Activated T-cell treated with anti-CD3 and anti-CD28 coated beads for 24 hours (primary cell): Measurements from ENCODE around the gene ARAP1.

ENCODE experiments used
- DNase-seq: peaks from one replicate; pipeline ENCODE4 v3.0.0-alpha.2; 2020; ENCODE audit warnings: low read depth

Gene ARAP1

DNA sequence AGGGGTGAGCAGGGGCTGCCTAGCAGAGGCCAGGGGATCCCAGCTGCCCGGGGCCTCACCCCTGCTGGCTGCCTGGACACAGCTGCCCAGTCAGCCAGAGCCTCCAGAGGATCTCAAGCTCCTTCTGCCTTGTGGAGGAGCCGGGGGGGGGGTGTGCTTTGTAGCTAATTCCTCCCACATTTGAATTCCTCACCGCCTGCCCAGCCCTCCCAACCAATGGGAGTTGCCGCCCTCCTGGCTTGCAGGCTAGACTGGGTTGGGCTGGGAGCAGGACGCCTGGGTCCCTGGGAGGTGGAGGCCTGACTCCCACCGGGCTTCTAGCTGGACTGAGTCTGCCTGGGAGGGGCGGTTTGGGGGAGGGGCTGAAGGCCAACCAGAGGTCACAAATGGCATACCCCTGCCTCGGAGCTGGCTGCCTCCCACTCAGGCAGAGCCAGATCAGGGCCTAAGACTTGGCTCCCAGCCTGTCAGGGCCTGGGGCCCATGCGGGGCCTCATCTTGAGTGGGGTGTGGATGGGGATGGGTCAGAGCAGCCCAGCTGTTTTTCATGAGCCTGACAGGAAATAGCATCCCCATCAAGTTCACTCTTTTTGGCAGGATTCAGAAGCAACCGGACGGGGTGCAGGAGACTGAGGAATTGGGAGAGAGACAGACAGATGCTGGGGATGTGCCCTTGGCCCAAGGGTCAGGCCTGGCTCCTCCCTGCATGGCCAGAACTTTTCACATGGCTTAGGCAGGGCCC is 48.8 kb downstream of the ARAP1 start:
- no peak for DNase-seq

DNA sequence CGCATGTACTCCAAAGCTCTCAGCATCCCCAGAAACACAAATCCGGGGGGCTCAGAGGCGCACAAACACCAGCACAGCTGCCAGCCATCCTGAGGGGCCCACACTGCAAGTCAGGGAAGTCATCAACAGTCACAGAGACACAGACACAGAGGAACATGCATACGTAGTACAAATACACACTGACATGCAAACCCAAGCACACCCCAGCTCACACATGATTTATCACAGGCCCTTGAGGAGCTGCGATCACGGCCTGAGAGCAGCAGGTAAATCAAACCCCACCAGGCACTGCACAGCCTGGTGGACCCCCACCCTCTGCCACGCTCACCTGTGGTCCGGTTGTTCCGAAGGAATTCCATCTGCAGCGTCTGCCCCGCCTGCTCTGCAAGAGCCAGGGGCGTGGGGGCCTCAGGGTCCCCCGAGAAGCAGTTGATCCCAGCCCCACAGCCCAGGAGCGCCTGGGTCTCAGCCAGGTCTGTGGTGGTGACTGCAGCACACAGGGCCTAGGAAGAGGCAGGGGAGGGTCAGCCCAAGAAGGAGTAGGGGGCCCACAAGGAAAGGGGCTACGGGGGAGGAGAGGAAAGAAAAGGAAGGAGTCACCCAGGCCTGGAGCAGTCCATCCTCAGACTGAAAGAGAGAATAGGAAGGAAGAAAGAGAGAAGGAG is 49.5 kb downstream of the ARAP1 start:
- no peak for DNase-seq

DNA sequence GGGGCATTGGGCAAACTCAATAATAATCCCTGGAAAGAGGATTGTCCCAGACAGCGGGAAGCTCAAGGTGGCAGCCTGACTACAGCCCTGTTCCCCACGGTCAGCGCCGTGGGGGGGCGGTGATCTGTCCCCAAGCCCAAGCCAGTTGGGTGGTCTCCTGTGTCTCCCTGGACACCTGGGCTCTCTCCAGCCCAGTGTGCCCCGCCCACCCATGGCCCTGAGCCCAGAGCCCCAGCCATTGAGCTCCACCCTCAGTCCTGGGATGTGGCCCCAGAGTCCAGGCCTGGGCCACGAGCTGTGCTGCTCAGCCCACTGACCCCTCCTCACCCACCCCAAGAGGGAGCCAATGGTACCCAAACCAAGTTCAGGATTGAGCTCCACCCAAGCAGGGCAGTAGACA is 50.1 kb downstream of the ARAP1 start:
- DNase-seq, result no peak

DNA sequence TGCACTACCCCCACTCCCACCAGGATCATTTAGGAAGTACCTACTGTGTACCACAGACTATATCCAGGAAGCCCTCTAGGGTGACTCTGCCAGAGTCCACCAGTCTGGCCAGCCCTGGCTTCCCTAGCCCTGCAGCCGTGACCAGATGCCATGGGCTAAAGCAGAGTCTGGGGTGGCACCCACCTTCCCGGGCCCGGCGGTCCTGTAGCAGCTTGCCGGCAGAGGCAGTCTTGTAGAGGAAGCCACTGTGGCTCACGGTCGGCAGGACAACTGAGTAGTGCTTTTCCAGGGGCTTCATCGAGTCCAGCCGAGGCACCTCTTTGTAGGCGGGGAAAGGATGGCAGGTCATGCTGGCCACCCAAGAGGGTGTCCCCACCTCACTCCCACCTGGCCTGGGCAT is 50.7 kb downstream of the ARAP1 start:
- DNase-seq, result no peak

DNA sequence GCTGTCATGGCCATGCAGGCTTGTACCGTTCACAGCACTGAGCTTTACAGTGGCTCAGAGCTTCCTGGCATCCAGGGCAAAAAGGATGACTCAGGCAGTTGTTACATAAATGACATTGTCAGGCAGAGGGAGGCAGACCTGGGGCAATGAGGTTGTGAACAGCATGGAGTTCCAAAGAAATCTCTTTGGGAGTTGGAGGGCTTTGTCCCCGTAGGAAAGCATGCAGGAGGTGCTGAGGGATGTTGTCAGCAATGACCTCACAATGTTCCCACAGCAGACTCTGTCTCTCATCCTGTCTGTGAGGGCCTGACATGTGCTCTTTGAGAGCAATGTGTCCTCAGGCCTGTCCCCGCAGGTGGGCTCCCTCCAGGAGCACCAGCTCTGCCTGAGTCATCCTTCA is 52.1 kb downstream of the ARAP1 start:
- no peak for DNase-seq

DNA sequence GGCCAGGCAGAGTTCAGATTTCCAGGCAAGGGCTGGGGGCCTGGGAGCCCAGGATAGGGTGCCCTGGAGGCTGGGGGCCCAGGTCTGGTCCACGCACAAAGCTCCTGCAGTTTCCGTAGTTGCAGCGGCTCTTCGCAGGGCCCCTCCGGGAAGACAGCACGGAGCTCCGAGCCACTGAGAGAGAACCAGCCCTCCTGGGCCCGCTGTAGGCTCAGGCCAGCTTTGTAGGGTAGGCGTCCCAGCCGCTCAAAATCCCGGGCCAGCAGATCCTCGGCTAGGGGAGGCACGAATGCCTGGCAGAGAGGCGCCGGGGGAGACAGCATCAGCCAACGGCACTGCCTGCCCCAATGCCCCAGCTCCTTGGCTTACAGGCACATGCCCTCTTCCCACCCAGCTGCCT is 54.4 kb downstream of the ARAP1 start:
- DNase-seq, result no peak

DNA sequence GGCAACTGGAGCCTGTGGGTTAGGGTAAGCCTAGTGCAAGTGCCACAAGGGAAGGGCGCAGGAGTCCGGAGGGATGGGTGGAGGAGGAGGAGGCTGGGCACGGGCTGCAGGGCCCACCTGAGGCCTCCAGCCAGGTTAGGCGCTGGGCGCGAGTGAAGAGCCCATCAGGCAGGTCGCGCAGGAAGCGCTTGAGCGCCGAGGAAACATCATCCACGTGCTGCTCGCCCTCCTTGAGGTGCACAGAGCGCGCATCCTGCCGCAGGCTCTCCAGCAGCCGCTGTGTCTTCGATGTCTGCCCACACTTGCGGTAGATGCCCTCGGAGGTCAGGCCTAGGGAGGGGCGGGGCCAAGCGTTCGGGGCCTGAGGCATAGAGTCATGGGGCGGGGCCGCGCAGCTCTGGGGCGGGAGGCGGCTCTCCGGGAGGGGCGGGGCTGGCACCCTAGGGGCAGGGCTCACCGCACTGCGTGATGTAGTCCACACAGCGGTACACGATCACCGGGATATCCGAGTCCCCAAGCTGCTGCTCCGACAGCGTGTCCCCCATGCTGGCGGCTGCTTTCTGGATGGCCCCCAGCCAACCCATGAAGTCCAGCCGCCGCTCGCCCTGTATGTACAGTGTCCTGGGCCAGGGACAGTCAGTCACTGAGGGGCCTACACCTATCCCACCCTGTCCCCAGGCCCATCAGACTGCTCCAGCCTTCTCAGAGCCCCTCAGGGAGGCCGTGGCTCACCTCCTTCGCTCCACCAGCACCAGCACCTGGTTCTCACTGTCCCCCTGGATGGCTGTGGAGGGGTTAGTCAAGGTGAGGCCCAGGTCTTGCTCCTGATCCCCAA is 55.1 kb downstream of the ARAP1 start:
- no peak for DNase-seq

DNA sequence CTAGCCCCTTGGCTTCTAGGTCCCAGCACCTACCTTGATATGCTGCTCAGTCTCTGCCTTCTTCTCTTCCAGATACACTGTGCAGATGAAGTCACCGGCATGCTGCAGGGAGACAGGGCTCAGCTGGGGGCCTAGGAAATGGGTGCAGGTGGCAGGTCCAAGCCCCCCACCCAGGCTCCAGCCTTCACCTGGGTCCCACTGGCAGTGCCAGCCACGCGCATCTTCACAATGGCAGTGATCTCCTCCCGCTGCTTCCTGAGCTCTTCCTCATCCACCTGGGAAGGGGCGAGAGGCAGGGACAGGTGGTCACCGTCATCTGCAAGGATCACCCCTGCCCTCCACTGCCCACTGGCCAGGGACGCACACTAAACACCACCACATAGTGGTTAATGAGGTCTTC is 56.9 kb downstream of the ARAP1 start:
- DNase-seq, result no peak

DNA sequence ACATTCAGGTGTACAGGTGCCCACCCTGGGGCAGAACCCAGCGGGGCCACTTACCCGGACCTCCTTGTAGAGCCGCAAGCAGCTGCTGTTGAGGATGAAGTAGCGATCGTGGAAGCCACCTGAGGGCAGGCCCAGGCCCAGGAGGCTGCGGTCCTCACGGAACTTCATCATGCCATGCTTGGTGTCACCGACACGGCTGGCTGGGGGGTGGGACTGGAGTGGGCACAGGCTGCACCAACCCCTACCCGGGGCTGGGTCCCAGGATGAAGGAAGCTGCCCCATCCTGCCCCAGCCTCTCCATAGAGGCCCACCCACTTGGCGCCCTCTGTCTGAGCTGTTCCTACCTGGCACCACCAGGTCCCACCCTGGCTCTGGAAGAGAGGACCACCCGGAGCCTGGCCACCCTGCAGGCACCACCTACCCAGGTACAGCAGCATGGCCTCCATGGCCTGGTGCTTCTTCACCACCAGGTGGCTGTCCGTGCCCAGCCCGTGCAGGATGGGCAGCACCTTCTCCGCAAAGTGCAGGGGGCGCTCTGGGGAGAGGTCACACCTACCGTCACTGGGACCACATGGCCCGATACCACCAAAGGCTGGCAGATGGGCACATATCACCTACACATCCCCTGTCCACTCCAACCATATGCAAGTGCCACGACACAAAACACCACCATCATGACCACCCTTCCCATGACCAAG is 58.8 kb downstream of the ARAP1 start:
- no peak for DNase-seq

DNA sequence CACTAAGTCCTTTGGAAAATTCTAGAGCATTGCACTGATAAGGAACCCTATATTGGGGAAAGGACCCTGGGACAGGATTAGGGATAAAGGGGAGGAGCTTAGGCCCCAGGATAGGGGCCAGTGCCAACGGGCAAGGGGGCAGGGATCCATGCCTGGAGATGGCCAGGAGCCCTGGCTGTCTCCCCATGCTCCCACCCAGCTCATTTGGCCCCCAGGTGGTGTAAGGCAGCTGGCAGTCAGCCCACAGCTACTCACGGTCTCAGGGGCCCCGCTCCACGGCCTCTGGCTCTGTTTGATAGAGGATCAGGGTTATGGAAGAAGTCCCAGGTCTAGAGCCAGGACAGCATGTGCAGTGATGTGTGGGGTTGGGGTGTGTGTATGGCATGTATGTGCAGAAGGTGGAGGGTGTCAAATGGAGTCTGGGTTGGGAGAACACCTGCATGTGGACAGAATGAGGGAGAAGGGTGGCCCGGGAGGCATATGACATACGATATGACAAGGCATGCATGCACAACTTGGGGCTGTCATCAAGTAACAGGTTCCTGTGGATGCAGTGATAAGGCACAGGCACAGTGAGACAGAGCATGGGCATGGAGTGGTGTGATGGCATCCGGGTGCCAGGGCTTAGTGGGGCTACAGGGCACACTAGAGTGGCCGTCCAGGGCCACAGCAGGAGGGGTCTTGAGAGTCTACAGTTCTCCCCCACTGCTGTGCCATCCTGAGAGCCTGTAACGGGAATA is 59.5 kb downstream of the ARAP1 start:
- DNase-seq, result no peak

DNA sequence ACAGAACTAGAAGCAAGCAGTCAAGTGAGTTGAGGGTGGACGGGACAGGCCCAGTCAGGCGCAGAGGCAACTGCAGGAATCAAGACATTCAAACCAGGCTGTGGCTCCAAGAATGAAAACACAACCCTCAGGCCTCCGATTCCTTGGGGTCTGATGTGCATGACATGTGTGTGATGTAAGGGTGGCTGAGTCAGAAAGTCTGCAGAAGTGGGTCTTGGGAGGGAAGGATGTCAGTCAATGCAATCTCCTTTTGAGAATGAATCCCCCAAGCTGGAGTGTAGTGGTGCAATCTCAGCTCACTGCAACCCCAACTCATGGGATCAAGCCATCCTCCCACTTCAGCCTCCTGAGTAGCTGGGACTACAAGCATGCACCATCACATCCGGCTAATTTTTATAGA is 62.0 kb downstream of the ARAP1 start:
- DNase-seq, result no peak

DNA sequence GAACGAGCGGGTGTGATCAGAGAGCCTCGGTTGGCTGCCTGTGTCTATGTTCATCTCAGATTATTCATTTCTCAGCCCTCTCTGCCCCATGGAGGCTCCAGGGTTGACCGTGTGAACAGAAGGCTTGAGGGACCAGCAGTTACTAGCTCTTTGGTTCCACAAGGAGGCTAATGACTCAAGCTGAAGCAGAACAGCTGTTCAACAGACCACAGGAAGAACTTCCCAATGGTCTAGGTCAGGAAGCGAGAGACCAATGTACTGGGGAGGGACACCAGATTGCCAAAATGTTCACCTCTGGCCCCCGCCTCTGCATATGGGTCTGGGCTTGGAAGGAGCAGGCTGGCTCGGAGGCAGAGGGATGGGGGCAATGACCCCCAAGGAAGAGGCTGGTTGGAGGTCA is 63.3 kb downstream of the ARAP1 start:
- DNase-seq, result no peak

DNA sequence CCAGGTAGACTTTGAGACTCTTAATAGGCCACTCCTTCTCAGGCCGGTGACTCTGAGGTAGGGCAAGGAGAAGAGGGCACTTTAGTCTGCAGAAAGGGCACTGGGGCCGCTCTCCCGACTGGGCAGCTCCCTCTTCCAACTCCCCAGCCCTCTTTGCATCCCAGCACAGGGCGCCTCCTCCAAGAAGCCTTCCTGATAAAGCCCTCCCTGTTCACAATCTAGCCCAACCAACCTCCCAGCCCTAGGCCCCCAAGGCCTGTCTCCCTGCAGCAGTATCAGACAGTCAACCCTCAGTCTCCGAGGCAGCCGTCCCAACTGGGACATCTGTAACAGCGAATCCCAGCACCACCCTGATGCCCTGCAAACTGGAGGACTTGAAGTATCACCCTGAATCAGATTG is 63.7 kb downstream of the ARAP1 start:
- no peak for DNase-seq

DNA sequence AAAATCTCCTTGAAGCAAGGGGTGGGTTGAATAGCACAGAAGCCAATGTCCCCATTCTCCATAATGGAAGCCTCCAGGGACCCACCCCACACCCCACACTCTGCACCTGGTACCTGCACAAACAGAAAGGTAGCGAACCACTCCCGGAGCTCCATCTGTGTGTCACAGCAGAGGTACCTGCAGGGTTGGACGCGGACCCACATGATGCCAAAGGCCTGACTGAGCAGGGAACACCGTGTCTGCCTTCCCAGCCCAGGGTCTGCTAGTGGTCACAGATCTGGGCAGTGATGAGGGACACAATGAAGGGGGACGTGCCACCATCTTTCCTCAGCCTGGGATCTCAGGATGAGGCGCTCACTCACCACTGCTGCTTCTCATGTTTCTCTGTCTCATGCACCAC is 64.9 kb downstream of the ARAP1 start:
- no peak for DNase-seq

DNA sequence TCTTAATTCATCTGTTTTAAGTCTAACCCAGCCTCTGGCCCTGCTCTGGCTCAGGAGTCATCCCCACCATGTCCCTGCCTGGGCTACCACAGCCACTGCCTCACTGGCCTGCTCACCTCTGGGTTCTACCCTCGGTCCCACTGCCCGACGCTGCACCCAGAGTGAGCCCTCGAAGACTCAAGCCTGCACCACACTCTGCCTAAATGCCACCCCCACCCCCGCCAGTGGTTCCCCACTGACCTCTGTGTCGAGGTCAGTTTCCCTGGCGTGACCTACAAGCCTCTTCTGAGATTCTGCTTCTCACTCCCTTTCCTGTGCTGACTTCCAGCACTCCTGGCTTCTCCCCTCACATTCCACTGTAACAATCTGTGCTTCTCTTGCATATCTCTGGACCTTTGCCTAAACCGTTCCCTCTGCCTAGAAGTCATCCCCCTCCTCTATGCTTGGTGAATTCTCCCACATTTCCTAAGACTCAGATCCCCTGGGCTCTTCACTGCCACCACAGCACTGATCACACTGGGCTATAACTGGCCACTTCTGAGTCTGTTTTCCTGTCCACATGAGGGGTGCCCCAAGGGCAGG is 65.5 kb downstream of the ARAP1 start:
- DNase-seq, result no peak

DNA sequence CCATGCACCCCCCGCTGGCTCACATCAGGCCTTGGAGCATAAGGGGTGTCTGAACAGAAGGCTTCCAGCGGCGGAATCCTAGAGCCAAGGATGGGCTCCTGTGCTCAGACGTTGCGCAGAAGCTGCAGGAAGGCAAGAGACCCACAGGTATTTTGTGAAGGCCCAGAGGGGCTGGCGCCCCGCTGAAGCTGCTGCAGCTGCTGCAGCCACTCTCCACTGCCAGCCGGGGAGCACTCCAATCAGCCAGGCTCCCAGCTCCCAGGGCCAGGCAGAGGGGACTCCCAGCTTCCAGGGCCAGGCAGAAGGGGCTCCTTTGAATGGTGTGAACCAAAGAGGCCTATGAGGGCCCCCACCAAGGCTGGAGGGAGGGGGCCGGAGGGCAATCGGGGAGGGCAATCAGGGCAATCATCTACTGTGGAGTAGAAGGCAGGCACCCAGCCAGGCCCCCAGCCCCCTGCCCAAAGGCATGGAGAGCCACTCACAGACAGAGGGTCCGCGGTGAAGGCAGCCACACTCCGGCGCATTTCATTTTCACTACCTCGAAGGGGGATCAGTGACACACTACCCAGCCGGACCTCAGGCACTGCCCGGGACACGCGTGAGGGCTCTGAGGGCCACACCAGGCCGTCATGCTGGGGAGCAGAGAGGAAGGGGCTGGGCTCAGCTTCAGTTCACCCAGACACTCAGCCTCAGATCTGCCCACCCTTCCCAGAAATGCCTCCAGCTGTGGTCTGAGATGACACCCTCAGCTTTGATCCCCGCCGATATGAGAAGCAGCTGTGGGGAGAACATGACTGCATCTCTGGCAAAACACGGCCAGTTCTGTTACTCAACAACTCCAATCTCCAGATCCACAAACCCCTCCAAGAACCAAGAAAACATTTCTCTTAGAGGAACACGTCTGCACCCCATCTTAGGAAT is 66.4 kb downstream of the ARAP1 start:
- DNase-seq, result peak; percentile 45

DNA sequence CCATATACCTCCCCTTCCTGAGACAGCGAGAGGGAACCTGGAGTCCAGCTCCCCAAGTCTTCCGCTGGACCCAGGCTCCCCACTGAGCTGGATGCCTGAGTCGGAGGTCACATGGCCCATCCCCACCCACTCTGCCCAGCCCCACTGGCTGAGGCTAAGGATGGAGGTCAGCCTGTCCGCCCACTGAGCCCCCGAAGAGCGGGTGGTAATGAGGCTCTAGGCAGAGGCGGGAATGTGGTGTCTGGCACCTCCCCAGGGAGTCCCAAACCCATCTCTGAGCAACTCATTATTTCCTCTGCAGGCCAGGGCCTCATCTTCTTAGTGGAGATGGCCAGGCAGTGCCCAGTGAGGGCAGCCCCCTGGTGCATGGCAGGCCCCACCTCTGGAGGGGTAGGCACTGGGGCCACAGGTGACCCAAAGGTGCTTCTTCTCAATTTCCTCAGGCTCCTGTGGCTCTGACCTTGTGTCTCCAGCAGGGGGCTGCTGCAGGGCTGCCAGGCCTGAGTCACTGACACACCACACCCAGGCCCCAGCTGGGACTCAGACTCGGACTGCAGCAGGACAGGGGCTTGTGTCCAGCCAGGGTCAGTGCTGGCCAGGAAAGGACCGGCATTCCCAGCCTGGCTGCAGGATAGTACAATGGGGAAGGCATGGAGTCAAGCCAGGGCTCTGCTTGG is 67.8 kb downstream of the ARAP1 start:
- peak; percentile 27 for DNase-seq

DNA sequence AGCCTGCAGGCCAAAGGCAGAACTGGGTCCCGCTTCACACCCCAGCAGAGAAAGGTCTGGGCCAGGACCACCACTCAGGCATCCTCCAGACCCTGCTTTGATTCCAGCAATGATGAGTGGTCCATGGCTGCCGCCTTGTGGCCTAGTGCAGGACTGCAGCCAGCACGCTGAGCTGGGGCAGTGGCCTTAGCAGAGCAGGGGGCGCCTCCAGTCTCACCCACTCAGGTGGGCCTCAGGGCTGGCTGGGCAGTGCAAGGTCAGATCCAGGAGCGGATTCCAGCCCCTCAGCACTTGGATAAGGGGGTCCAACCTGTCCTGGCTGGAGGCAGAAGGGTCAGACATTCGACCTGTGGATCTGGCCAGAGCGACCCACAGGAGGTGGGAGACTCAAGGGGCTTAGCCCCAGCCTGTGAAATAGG is 68.4 kb downstream of the ARAP1 start:
- peak; percentile 43 for DNase-seq

DNA sequence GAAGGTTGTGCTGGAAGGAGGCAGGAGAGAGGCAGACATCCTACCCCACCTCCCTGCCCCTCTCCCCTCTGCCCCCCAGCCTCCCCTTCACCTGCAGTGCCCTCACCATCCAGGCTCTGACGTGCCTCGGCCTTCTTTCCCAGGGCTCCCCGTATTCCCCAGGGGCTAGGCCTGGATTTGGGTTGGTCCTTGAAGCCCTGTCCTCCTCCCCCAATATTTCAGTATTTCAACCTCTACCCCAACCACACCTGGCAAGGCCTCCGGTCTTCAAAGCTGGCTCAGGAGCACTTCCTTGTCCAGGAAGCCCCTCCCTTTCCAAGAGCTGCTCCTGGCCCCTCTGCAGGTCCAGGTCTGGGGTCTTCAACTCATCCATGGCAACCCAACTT is 69.4 kb downstream of the ARAP1 start:
- DNase-seq, result no peak
